ENCODE data around the gene HDAC5.

HDAC5 gene

GRCh38 chr17:44069974-44070454 is 53.4 kb downstream of the HDAC5 start:
- TF ChIP-seq SIN3A (IDR thresholded peaks at IDR 0.05; ENCODE audit: borderline replicate concordance, insufficient read depth, low read length) (no peak), POLR2AphosphoS5 (IDR thresholded peaks at IDR 0.05; ENCODE audit: low read depth, low read length) (0 out of 2 replicates have a peak, but pooled peaks have one; percentile 8)

- TF ChIP-seq FOXP2 (optimal IDR thresholded peaks at IDR 0.05; ENCODE audit: borderline replicate concordance, extremely low read depth, extremely low read length, insufficient read depth) = no peak
- TF ChIP-seq REST (IDR thresholded peaks at IDR 0.05; ENCODE audit: insufficient read depth in 1 of 2, low read depth in 2 of 2, low read length in 2 of 2) = no peak
- TF ChIP-seq TAF1 (IDR thresholded peaks at IDR 0.05; ENCODE audit: borderline replicate concordance, insufficient read depth, low read length) = no peak
- no peak for TF ChIP-seq POLR2AphosphoS5 (IDR thresholded peaks at IDR 0.05; ENCODE audit: low read depth, low read length)
- no peak for TF ChIP-seq SIN3A (IDR thresholded peaks at IDR 0.05; ENCODE audit: borderline replicate concordance, insufficient read depth, low read length)
Measured at GRCh38 chr17:44067545-44067940, 55.9 kb downstream of the HDAC5 start.

- TF ChIP-seq FOXP2 (optimal IDR thresholded peaks at IDR 0.05; ENCODE audit: borderline replicate concordance, extremely low read depth, extremely low read length, insufficient read depth) = peak; percentile 62
- no peak for TF ChIP-seq REST (IDR thresholded peaks at IDR 0.05; ENCODE audit: insufficient read depth in 1 of 2, low read depth in 2 of 2, low read length in 2 of 2)
- TF ChIP-seq POLR2AphosphoS5 (IDR thresholded peaks at IDR 0.05; ENCODE audit: low read depth, low read length) = peak; percentile 64
- peak; percentile 84 for TF ChIP-seq TAF1 (IDR thresholded peaks at IDR 0.05; ENCODE audit: borderline replicate concordance, insufficient read depth, low read length)
- TF ChIP-seq SIN3A (IDR thresholded peaks at IDR 0.05; ENCODE audit: borderline replicate concordance, insufficient read depth, low read length) = no peak
Measured at GRCh38 chr17:44066204-44066930, 57.1 kb downstream of the HDAC5 start, which contains the start of gene LSM12. Gene LSM12 (minus strand): TSS chr17:44066671. CDS start chr17:44066587, 84 bp downstream.

GRCh38 chr17:44065668-44066203 is 57.7 kb downstream of the HDAC5 start:
- no peak for TF ChIP-seq TAF1 (IDR thresholded peaks at IDR 0.05; ENCODE audit: borderline replicate concordance, insufficient read depth, low read length)
- TF ChIP-seq FOXP2 (optimal IDR thresholded peaks at IDR 0.05; ENCODE audit: borderline replicate concordance, extremely low read depth, extremely low read length, insufficient read depth) = no peak
- TF ChIP-seq POLR2AphosphoS5 (IDR thresholded peaks at IDR 0.05; ENCODE audit: low read depth, low read length) = no peak

- TF ChIP-seq POLR2AphosphoS5 (IDR thresholded peaks at IDR 0.05; ENCODE audit: low read depth, low read length) (no peak), TAF1 (IDR thresholded peaks at IDR 0.05; ENCODE audit: borderline replicate concordance, insufficient read depth, low read length) (no peak), SIN3A (IDR thresholded peaks at IDR 0.05; ENCODE audit: borderline replicate concordance, insufficient read depth, low read length) (no peak), REST (IDR thresholded peaks at IDR 0.05; ENCODE audit: insufficient read depth in 1 of 2, low read depth in 2 of 2, low read length in 2 of 2) (no peak), FOXP2 (optimal IDR thresholded peaks at IDR 0.05; ENCODE audit: borderline replicate concordance, extremely low read depth, extremely low read length, insufficient read depth) (no peak)
Measured at GRCh38 chr17:44063704-44064639, 59.5 kb downstream of the HDAC5 start.
